HL-60 (cell line): ENCODE measurements around the gene HTR1A.

Source experiments
- DNase-seq, 2 experiments: peaks; one replicate each; pipeline ENCODE4 v3.0.0-alpha.2; 2010 to 2020; ENCODE audit warnings: low read depth in 1 of 2, low spot score in 1 of 2
- H3K27ac ChIP-seq: fragments of 250-450 bp; sonication (Bioruptor Pico); replicated peaks from 2 replicates; pipeline ENCODE4 v1.5.1; 2020; ENCODE audit warnings: mild to moderate bottlenecking, moderate library complexity
- H3K27me3 ChIP-seq: fragments of 250-450 bp; sonication (Bioruptor Pico); 2 replicates; pipeline ENCODE4 v1.5.1; 2021; ENCODE audit warnings: mild to moderate bottlenecking, moderate library complexity; ENCODE audit not compliant: insufficient read depth, poor library complexity, severe bottlenecking
- H3K4me3 ChIP-seq: replicated peaks from 2 replicates; pipeline ENCODE4 v1.5.1; 2011; ENCODE audit warnings: mild to moderate bottlenecking, control low read depth, low read length; ENCODE audit not compliant: insufficient read depth
- CTCF ChIP-seq: IDR thresholded peaks from one replicate; pipeline ENCODE4 v1.5.1; 2011; ENCODE audit warnings: low read length, control low read depth, inconsistent platforms; ENCODE audit not compliant: insufficient read depth
- GABPA ChIP-seq: IDR thresholded peaks from 2 replicates; pipeline ENCODE4 v1.6.1; 2012; ENCODE audit warnings: low read depth
- POLR2AphosphoS5 ChIP-seq: IDR thresholded peaks from 2 replicates; pipeline ENCODE4 v1.6.1; 2012; ENCODE audit warnings: low read depth
- REST ChIP-seq: IDR thresholded peaks from 2 replicates; pipeline ENCODE4 v1.6.1; 2012; ENCODE audit warnings: low read depth; ENCODE audit not compliant: insufficient replicate concordance
- SPI1 ChIP-seq: IDR thresholded peaks from 2 replicates; pipeline ENCODE4 v1.6.1; 2012; ENCODE audit warnings: low read depth, mild to moderate bottlenecking, borderline replicate concordance

Gene HTR1A

GRCh38 chr5:63911871-63912270, 50.4 kb downstream of the HTR1A start:
- TF ChIP-seq REST (no peak), POLR2AphosphoS5 (no peak), GABPA (no peak), SPI1 (no peak), CTCF (no peak)
- H3K4me3 ChIP-seq = no peak overlapping the region
- DNase-seq = no peak
- no peak overlapping the region for H3K27ac ChIP-seq
- H3K27me3 ChIP-seq = no peaks in the 10 kb centered on the region
